Calu3 (cell line): ENCODE measurements around the gene FABP2. TPM values are rescaled to one million over a fixed set of nuclear protein-coding genes. Genes with fewer than 3 reads are reported as not detected.

Experiments used
- BruUV-seq: library from RNA; stranded (reverse); fragments of 400-500 nt; replicated peaks from 2 replicates; lab custom pipeline; 2021; lab: Mats Ljungman, UMichigan
- CTCF ChIA-PET: fragments of 300-600 bp; sonication (Branson Sonifier 250); formaldehyde crosslinking; loops from one replicate; lab custom pipeline; 2022; ENCODE audit warnings: antibody characterized with exemption; lab: Charles Lee
- DNase-seq: peaks from one replicate; pipeline ENCODE4 v3.0.0; 2022
- H3K27ac Mint-ChIP-seq: one replicate; pipeline ENCODE4 v1.8.0; 2022; ENCODE audit warnings: mixed read lengths; ENCODE audit not compliant: unreplicated experiment
- H3K27me3 Mint-ChIP-seq: one replicate; pipeline ENCODE4 v1.8.0; 2022; ENCODE audit warnings: mixed read lengths; ENCODE audit not compliant: unreplicated experiment
- H3K36me3 Mint-ChIP-seq: one replicate; pipeline ENCODE4 v1.8.0; 2022; ENCODE audit warnings: mild to moderate bottlenecking, moderate library complexity, mixed read lengths; ENCODE audit not compliant: insufficient read depth, unreplicated experiment
- H3K4me1 Mint-ChIP-seq: one replicate; pipeline ENCODE4 v1.8.0; 2022; ENCODE audit warnings: mild to moderate bottlenecking, low read depth, mixed read lengths; ENCODE audit not compliant: unreplicated experiment
- H3K4me3 Mint-ChIP-seq: one replicate; pipeline ENCODE4 v1.8.0; 2022; ENCODE audit warnings: mild to moderate bottlenecking, low read depth, moderate library complexity, mixed read lengths; ENCODE audit not compliant: unreplicated experiment
- H3K9me3 Mint-ChIP-seq: one replicate; pipeline ENCODE4 v1.8.0; 2022; ENCODE audit warnings: low read depth, mixed read lengths; ENCODE audit not compliant: unreplicated experiment
- intact Hi-C: fragments of 100-400 bp; cut with micrococcal nuclease; formaldehyde crosslinking; loops from one replicate; pipeline ENCODE4 v1.10.0; 2022; ENCODE audit not compliant: unreplicated experiment
- total RNA-seq: library from RNA; stranded (reverse); gene quantifications from 2 replicates; pipeline ENCODE4 v1.2.3, GENCODE V29; 2022
- TF ChIP-seq, protein P1 (sequence below): fragments of 200-600 bp; IDR thresholded peaks from one replicate; pipeline ENCODE4 v1.8.0; 2022; ENCODE audit warnings: antibody characterized with exemption; ENCODE audit not compliant: unreplicated experiment

The FABP2 gene
- total RNA-seq, 1 experiment from 2014 or later: not detected

DNA sequence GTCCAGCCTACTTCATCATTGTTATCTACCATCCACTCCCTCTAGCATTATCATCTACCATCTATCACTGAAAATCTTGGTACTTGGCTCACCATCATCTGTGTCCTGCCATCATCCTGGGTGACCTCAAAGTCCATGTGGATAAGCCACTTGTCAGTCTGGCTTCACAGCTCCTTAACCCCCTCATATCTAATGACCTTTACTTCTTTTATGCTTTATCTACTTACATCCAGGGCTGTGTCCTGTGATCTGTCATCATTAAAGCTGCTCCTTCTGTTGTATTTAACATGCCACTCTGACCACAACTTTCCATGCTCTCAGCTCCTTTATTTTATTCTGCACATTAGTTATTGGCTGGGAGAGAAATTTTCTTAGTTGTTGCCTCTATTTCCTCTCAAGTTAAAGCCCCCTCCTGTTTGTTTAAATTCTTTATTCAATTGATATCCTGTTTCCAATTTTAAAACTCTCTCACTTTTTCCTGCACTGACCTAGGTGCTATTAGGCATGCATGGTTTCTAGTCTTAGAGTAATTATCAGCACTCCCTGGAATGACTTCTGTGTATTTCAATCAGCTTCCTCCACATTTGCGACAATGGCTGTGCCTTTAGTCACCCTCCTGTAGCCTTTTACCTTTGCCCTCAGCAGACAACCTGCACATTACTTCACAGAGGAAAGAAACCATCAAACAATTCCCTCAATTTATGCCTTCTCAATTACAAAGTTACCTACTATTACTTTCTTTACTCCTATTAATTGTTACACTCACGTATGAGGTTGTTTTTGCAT lies 8.1 kb upstream of the FABP2 start:
- Mint-ChIP-seq H3K27ac (no peak overlapping the region), H3K4me1 (no peaks in the 10 kb centered on the region), H3K9me3 (no peaks in the 10 kb centered on the region), H3K27me3 (no peaks in the 10 kb centered on the region), H3K36me3 (no peaks in the 10 kb centered on the region), H3K4me3 (no peak overlapping the region)
- TF ChIP-seq, protein P1, sequence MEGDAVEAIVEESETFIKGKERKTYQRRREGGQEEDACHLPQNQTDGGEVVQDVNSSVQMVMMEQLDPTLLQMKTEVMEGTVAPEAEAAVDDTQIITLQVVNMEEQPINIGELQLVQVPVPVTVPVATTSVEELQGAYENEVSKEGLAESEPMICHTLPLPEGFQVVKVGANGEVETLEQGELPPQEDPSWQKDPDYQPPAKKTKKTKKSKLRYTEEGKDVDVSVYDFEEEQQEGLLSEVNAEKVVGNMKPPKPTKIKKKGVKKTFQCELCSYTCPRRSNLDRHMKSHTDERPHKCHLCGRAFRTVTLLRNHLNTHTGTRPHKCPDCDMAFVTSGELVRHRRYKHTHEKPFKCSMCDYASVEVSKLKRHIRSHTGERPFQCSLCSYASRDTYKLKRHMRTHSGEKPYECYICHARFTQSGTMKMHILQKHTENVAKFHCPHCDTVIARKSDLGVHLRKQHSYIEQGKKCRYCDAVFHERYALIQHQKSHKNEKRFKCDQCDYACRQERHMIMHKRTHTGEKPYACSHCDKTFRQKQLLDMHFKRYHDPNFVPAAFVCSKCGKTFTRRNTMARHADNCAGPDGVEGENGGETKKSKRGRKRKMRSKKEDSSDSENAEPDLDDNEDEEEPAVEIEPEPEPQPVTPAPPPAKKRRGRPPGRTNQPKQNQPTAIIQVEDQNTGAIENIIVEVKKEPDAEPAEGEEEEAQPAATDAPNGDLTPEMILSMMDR: no peak
- DNase-seq: no peak
- BruUV-seq: no TSS peak
- CTCF ChIA-PET: no interaction called here
- intact Hi-C loops: no loop called here

- H3K4me1 Mint-ChIP-seq: no peaks in the 10 kb centered on the region
- H3K27ac Mint-ChIP-seq: no peak overlapping the region
- DNase-seq: no peak
- H3K9me3 Mint-ChIP-seq: no peaks in the 10 kb centered on the region
- no TSS peak for BruUV-seq
- intact Hi-C loops: no loop called here
- no peaks in the 10 kb centered on the region for H3K36me3 Mint-ChIP-seq
- CTCF ChIA-PET: interaction anchor here (0.6 kb wide), 1 partner anchor 1120 kb away, joined by 3 read pairs; no protein-coding TSS in a partner anchor
- TF ChIP-seq, protein P1: no peak
- no peaks in the 10 kb centered on the region for H3K27me3 Mint-ChIP-seq
- no peak overlapping the region for H3K4me3 Mint-ChIP-seq
These were observed 6.8 kb upstream of the FABP2 start for GRCh38 chr4:119328695-119329094.

GRCh38 chr4:119317990-119318389 lies 3.9 kb downstream of the FABP2 start:
- Mint-ChIP-seq H3K27me3 (no peaks in the 10 kb centered on the region), H3K4me3 (no peak overlapping the region), H3K9me3 (no peaks in the 10 kb centered on the region), H3K27ac (no peak overlapping the region), H3K4me1 (no peaks in the 10 kb centered on the region), H3K36me3 (no peaks in the 10 kb centered on the region)
- intact Hi-C loops: loop anchor here (10.0 kb wide), 1 partner anchor 287 kb away; no protein-coding TSS in a partner anchor
- no TSS peak for BruUV-seq
- no peak for DNase-seq
- TF ChIP-seq, protein P1: no peak
- CTCF ChIA-PET: no interaction called here

DNA sequence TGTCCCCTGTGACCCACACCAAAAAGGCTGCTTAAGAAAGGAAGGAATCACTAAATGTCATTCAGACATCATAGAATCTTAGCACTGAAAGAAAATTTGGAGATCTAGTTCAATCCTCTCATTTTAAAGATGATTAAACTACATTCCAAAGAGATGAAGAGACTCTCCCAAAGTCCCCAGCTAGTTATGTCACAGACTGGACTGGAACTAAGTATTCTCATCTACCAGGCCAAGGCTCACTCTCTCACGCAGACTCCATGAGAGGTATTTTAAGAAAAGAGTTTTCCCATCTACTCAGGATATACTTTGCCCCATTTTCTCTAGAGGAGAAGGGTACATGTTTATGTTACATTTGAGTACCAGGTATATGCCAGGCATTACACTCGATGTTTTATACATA lies 6.9 kb downstream of the FABP2 start:
- TF ChIP-seq, protein P1: no peak
- H3K36me3 Mint-ChIP-seq: no peaks in the 10 kb centered on the region
- no TSS peak for BruUV-seq
- CTCF ChIA-PET: no interaction called here
- H3K9me3 Mint-ChIP-seq: no peaks in the 10 kb centered on the region
- no peaks in the 10 kb centered on the region for H3K4me1 Mint-ChIP-seq
- intact Hi-C loops: loop anchor here (2.0 to 10.0 kb wide), 3 partner anchors 148 to 290 kb away; no protein-coding TSS in a partner anchor
- H3K27ac Mint-ChIP-seq: no peak overlapping the region
- DNase-seq: no peak
- H3K4me3 Mint-ChIP-seq: no peak overlapping the region
- H3K27me3 Mint-ChIP-seq: no peaks in the 10 kb centered on the region
